ENCODE results near the gene SLC51B.

Gene SLC51B

GRCh38 chr15:65041787-65042186, 3.4 kb upstream of the SLC51B start:
- DNase-seq (ENCODE audit: low read depth) = no peak

DNA sequence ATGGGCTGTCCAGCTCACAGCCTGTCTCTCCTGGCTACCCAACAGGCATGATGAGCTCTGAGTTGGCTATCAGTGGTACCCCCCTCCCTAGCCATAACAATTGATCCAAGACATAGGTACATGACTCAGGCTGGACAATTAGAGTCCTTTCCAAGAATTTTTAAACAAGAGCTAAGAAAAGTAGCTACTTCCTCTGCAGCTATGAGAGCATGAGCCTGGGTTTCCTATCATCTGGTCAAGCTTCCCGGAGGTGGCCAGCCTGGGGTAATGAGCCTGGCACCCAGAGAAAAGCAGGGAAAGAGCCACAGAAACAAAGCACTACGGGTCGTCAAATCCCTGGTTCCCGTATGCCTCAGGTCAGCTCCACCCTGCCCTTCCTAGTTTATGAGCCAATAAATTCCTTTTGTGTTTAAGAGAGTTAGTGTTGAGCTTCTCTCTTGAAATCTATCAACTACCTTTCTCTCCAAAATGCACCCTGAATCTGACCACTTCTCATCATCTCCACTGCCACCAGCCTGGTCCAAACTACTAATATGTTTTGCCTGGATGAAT, 2.3 kb upstream of the SLC51B start:
- DNase-seq (ENCODE audit: low read depth) = no peak

GRCh38 chr15:65044218-65044617, 969 bp upstream of the SLC51B start:
- peak; percentile 76 for DNase-seq (ENCODE audit: low read depth)

DNA sequence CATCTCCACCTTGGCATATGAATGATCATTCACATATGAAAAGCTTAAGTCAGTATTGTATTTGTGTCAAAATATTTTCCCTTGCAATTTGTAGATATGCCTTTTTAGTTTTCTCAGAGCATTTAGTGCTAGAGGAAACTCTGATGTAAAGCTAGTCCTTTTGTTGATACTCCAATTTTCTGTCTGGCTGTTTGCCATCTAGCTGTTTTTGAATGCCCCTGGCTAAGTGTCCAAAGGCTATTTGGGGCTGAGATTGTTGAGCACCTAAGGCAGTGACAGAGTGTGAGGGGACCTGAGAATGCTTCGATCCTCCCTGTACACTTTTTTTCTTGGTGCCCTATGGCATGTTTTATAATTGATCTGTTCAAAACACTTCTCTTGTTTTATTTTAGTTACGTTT, 3.1 kb downstream of the SLC51B start:
- DNase-seq (ENCODE audit: low read depth) = no peak

GRCh38 chr15:65049418-65049840, 4.2 kb downstream of the SLC51B start:
- peak; percentile 92 for DNase-seq (ENCODE audit: low read depth)

DNA sequence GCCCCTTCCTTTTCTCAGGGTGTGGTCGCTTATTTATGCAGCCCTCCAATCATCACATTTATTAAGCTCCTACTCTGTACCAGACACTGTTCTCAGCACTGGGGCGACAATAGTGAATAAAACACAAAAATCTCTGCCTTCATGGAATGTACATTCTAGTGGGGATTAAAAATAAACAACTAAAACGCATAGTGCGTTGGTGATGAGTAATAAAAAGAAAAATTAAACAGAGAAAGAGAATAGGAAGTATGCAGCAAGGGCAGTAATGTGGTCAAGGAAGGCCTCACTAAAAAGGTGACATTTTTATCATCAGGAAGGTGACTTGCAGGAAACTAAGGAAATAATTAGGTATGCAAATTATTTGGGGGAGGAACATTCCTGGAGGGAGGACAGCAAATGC, 5.1 kb downstream of the SLC51B start:
- peak; percentile 38 for DNase-seq (ENCODE audit: low read depth)

DNA sequence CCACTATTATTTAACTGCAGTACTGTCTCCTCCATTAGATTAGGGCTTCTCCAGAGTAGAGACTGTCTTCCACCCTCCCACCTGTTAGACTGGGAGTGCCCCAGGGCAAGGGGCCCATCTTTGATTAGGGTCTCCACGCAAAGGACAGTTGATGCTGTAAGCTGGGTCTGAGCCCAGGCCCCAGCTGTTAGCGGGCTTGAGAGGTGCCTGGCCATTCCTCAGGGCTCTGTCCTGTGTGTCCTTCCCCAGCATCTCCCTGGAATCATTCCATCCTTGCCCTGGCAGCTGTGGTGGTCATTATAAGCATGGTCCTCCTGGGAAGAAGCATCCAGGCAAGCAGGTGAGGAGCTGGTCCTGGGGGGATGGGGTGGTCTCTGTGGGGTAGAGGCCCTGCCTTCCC, 6.1 kb downstream of the SLC51B start:
- no peak for DNase-seq (ENCODE audit: low read depth)

DNA sequence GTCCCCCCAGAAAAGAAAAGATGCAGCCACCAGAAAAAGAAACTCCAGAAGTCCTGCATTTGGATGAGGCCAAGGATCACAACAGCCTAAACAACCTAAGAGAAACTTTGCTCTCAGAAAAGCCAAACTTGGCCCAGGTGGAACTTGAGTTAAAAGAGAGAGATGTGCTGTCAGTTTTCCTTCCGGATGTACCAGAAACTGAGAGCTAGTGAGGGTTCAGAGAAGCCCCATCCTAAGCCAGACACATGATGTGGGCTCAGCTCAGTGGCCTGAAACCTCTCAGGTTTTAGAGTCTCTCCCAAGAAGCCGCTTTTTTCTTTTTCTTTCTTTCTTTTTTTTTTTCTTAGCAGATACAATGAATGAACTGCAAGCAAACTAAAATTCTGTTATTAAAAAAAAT, 7.8 kb downstream of the SLC51B start:
- no peak for DNase-seq (ENCODE audit: low read depth)

- peak; percentile 61 for DNase-seq (ENCODE audit: low read depth)
Measured at GRCh38 chr15:65054333-65055200, 9.4 kb downstream of the SLC51B start.

DNA sequence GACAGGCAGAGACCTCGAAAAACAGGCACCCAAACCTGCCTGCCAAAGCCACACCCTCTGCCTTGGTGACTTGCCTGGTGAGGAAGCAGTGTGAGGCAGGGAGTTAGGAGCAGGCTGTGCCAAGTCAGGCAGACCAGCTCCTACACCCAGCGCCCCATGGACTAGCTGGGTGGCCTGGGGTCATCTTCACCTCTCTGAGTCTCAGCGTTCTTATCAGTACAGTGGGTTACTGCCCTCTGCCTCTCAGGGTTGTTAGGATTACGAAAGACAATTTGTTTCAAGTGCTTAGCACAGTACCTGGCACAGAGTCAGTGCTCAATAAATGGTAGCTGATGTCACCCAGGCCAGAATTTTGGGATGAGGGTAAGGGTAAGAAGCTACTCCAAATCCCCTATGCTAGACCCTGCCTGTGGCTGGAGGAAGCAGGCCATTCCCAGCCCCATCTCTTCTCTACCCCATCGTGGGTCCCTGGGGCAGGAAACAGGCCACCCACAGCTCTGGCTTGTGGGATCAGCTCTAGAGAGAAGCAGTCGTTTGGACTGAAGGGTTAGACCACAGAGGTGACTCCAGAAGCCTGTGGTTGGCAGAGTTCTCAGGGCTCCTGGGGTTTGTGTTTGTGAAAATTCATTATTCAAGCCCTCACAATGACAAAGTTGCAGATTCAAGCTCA, 10.1 kb downstream of the SLC51B start:
- peak; percentile 68 for DNase-seq (ENCODE audit: low read depth)

DNA sequence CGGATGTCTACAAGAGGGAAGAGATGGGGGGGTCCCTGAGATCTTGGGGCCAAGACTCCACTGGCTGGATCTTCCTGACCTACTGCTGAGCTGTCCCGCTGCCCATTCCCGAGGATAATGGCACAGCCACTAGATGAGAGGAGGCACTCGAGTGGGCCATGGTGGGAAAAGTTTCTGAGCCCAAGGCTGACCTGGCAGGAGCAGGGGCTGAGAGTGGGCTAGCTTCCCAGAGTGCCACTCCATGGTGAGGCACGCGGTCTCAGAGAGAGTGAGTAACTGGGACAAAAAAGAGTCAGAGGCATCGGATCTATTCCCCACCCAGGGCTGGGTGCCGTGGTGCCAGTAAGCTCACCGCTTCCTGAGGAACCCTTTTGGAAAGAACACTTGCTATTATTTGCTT, 10.9 kb downstream of the SLC51B start:
- no peak for DNase-seq (ENCODE audit: low read depth)

DNA sequence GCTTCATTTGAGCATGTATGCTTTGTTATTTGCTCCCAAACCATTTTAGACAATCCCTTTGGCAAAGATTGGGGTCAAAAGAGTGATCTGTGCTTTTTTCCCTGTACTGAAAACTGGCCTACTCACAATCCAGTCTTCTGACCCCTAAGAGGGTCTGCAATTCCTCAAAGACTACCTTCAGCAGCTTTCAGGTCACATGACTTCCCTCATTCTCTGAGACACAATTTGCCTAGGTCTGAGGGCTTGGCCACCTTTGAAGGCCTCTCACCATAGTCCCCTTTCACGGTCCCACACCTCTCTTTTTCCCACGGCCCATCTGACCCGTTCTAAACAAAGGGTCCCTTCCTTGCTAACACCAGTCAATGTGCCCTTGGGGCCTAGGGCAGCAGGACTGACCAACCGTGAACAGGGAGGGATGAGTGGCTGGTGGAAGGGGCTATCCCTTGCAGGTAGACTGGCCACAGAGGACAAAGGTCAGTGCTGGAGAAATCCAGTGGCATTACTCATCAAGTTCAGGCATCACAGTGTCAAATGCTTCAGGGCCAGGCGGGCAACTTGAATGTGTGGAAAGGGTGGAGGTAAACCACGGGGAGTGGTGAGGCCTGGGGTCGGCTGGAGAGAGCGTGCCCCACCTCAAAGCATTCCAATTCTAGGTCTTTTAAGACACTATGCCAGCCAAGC, 11.8 kb downstream of the SLC51B start:
- DNase-seq (ENCODE audit: low read depth) = peak; percentile 49

DNA sequence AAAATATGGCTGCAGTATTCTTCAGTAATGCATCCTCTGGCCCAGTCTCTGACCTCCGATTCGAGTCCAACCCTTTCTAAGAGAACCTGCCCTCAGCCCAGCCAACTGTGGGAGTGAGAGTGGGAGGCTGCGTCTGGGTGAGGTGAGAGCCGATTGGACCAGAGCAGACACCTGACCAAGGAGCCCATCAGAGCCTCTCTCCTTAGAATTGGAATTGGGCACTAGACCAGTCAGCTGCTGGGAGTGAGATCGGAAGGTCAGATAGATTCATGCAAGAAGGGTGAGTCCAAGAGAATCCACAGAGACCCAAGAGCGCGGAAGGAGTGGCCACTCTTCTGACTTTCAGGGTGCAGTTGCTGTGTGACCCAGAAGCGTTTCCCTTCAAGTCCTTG, 12.4 kb downstream of the SLC51B start:
- DNase-seq (ENCODE audit: low read depth) = no peak

DNA sequence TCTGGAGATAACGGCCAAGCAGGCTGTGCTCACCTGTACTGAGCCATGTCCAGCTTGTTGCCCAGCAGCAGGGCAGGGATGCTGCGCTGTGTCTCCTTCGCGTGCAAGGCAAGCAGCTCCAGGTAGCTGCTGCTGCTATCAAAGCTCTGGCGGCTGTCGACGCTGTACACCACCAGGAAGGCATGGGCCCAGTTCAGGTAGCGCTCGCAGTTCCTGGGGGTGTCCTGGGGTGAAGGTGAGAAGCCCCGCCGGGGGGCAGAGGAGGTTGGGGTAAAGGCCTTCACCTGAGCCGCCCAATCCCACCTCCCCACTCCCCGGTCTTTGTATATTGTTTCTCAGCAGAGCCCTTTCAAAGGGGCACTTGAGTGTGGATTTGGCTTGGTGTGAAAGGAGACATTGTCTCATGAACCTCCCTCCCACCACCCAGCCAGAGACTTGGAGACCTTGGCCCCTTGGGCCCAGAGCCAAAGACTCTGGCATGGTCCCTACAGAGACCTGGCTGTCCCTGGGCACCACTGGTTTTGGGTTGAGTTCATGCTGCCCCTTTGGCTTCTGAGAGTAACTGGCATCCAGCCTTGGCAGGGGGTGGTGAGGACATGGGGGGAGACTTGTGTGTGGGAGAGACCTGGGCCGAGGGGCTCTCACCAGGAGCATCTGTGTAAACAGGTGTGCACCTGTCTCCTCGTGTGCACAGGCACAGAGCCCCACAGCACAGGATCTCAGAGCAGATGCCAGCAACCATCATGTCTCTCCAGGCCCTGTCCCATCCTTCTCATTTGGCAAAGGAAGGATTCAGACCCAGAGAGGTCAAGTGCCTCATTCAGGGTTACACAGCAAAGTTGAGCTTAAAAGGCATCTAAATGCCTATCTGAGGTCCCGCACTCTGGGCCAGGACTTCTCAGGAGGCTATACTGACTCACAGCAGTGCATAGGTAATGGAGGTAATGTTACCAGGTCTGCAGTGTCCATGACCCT, 13.5 kb downstream of the SLC51B start:
- no peak for DNase-seq (ENCODE audit: low read depth)

DNA sequence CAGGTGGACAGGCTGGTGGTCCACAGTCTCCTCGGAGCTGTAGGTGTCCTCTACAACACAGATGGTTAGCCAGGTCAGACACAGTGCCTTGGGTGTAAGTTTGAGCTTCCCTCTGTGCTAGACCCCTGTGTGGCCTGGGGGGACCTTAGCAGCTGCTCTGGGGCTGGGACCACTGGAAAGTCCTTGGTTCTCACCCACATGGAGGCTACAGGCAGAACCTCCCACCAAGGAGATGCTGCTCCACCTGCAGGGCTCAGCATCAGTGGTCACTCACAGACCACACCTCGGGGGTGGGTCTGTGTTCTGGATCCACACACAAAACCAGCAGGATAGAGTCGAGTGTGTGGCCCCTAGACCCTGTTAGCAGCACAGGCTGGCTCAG, 14.2 kb downstream of the SLC51B start:
- no peak for DNase-seq (ENCODE audit: low read depth)

- no peak for DNase-seq (ENCODE audit: low read depth)
Measured at GRCh38 chr15:65059931-65060596, 14.9 kb downstream of the SLC51B start.

- no peak for DNase-seq (ENCODE audit: low read depth)
Measured at GRCh38 chr15:65060641-65061397, 15.6 kb downstream of the SLC51B start.

- no peak for DNase-seq (ENCODE audit: low read depth)
Measured at GRCh38 chr15:65062061-65062460, 16.9 kb downstream of the SLC51B start.

DNA sequence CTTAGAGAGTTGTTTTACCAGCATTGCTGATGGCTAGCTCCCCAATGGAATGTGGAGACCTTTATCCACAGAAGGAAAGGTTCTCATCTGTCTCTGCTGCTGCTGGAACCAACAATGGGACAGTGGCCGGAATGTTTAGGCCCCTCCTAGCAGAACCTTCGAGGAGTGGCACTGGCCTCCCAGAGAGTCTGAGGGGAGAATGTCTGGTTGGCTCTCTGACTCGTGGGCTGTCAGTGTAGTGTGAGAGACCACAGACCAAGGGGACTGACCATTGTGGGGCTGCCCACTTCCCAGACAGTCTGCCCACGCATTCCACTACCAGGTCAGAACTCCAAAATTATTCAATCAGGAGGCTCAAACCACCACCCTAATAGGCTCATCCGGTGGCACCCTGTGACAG, 17.5 kb downstream of the SLC51B start:
- DNase-seq (ENCODE audit: low read depth) = no peak

- DNase-seq (ENCODE audit: low read depth) = no peak
Measured at GRCh38 chr15:65066001-65066634, 20.9 kb downstream of the SLC51B start.
